H1 (cell line): Measurements from ENCODE around the gene TCHP. TPM values are rescaled to one million over a fixed set of nuclear protein-coding genes. Genes with fewer than 3 reads are reported as not detected.

Experiments
- polyA plus RNA-seq, 7 experiments: library from polyadenylated mRNA; depleted of rRNA in 3 of 7; stranded (reverse) in 5 of 7; unstranded in 2 of 7; fragments of >200 nt in 5 of 7; fragments of 200-250 nt in 2 of 7; gene quantifications; 1 replicate in 5 of 7; 2 replicates in 1 of 7; 4 replicates in 1 of 7; pipeline versions ENCODE4 v1.2.1 to v1.2.3, GENCODE V29; 2011 to 2013; ENCODE audit warnings: missing spikeins in 2 of 7, mixed read lengths in 2 of 7
- total RNA-seq: library from RNA; stranded (reverse); fragmentation: NEBNext Ultra II Directional; extraction: Animal tissue kit (Norgen Biotek cat#: 25700); gene quantifications from 2 replicates; pipeline ENCODE4 v1.2.1, GENCODE V29; 2021
- TF ChIP-seq, protein P1 (sequence below), 3 experiments: IDR thresholded peaks; 1 replicate in 2 of 3; 2 replicates in 1 of 3; pipeline versions ENCODE4 v1.5.1 to v1.6.1; 2011; ENCODE audit warnings: low read length in 3 of 3, mild to moderate bottlenecking in 3 of 3, inconsistent platforms in 2 of 3, low read depth in 1 of 3, moderate library complexity in 1 of 3; ENCODE audit not compliant: insufficient read depth in 1 of 3; ENCODE audit errors: control extremely low read depth in 1 of 3
- TF ChIP-seq, protein P2 (sequence below): IDR thresholded peaks from 2 replicates; pipeline ENCODE4 v1.6.1; 2012; ENCODE audit warnings: inconsistent platforms
- TF ChIP-seq, protein P3 (sequence below): IDR thresholded peaks from 2 replicates; pipeline ENCODE4 v1.6.1; 2011; ENCODE audit warnings: low read length, improper control_type of control experiment

The TCHP gene
- total and polyA plus RNA-seq, 2 of the 8 experiments (the other 6 are each of a cell fraction or from before 2014, with no cell fraction given) = 2.8 to 4.5 TPM

DNA sequence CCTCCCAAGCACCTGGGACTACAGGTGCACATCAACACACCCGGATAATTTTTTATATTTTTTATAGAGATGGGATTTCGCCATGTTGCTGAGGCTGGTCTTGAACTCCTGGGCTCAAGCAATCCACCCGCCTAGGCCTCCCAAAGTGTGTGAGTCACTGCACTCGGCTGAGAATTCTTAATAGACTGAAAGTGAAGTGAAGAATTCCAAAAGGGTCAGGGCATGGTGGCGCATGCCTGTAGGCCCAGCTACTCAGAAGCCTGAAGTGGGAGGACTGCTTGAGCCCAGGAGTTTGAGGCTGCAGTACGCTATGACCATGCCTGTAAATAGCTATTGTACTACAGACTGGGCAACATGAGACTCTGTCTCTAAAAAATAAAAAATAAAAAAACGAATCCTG lies 43.7 kb downstream of the TCHP start (continued):
- TF ChIP-seq, protein P1, sequence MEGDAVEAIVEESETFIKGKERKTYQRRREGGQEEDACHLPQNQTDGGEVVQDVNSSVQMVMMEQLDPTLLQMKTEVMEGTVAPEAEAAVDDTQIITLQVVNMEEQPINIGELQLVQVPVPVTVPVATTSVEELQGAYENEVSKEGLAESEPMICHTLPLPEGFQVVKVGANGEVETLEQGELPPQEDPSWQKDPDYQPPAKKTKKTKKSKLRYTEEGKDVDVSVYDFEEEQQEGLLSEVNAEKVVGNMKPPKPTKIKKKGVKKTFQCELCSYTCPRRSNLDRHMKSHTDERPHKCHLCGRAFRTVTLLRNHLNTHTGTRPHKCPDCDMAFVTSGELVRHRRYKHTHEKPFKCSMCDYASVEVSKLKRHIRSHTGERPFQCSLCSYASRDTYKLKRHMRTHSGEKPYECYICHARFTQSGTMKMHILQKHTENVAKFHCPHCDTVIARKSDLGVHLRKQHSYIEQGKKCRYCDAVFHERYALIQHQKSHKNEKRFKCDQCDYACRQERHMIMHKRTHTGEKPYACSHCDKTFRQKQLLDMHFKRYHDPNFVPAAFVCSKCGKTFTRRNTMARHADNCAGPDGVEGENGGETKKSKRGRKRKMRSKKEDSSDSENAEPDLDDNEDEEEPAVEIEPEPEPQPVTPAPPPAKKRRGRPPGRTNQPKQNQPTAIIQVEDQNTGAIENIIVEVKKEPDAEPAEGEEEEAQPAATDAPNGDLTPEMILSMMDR (IDR thresholded peaks at IDR 0.05; ENCODE audit: control extremely low read depth in 1 of 3, insufficient read depth in 1 of 3, low read depth in 1 of 3, low read length in 3 of 3) = no peak
- TF ChIP-seq, protein P2, sequence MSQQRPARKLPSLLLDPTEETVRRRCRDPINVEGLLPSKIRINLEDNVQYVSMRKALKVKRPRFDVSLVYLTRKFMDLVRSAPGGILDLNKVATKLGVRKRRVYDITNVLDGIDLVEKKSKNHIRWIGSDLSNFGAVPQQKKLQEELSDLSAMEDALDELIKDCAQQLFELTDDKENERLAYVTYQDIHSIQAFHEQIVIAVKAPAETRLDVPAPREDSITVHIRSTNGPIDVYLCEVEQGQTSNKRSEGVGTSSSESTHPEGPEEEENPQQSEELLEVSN = no peak
- TF ChIP-seq, protein P3, sequence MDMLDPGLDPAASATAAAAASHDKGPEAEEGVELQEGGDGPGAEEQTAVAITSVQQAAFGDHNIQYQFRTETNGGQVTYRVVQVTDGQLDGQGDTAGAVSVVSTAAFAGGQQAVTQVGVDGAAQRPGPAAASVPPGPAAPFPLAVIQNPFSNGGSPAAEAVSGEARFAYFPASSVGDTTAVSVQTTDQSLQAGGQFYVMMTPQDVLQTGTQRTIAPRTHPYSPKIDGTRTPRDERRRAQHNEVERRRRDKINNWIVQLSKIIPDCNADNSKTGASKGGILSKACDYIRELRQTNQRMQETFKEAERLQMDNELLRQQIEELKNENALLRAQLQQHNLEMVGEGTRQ = no peak
- TF ChIP-seq, all 59 proteins: peak for 0
